Karpas-422 (cell line): ENCODE data around the gene ZFR. TPM values are rescaled to one million over a fixed set of nuclear protein-coding genes. Genes with fewer than 3 reads are reported as not detected.

Experiments
- DNase-seq: peaks from one replicate; pipeline ENCODE4 v3.0.0-alpha.2; 2015
- H2AFZ ChIP-seq: fragments of 200-600 bp; sonication (generic); 2 replicates; pipeline ENCODE4 v1.6.1; 2014; ENCODE audit warnings: antibody characterized with exemption, low read length, mixed read lengths
- H3K27ac ChIP-seq: fragments of 200-600 bp; sonication (generic); 2 replicates; pipeline ENCODE4 v1.5.1; 2014; ENCODE audit warnings: mild to moderate bottlenecking, low read length, moderate library complexity
- H3K27me3 ChIP-seq: fragments of 200-600 bp; sonication (generic); 2 replicates; pipeline ENCODE4 v1.6.1; 2014; ENCODE audit warnings: low read length, mixed read lengths
- H3K36me3 ChIP-seq: fragments of 200-600 bp; sonication (generic); 2 replicates; pipeline ENCODE4 v1.6.1; 2014; ENCODE audit warnings: low read length, mixed read lengths; ENCODE audit not compliant: insufficient read depth
- H3K4me1 ChIP-seq: fragments of 200-600 bp; sonication (generic); 2 replicates; pipeline ENCODE4 v1.6.1; 2014; ENCODE audit warnings: mild to moderate bottlenecking, low read length, mixed read lengths
- H3K4me2 ChIP-seq: fragments of 200-600 bp; sonication (generic); 2 replicates; pipeline ENCODE4 v1.6.1; 2014; ENCODE audit warnings: low read length, low read depth, mild to moderate bottlenecking; ENCODE audit not compliant: poor library complexity, severe bottlenecking
- H3K4me3 ChIP-seq: fragments of 200-600 bp; sonication (generic); 2 replicates; pipeline ENCODE4 v1.5.1; 2014; ENCODE audit warnings: mild to moderate bottlenecking, antibody characterized with exemption, low read length, mixed read lengths
- H3K79me2 ChIP-seq: fragments of 200-600 bp; sonication (generic); 2 replicates; pipeline ENCODE4 v1.6.1; 2014; ENCODE audit warnings: mild to moderate bottlenecking, low read length, mixed read lengths
- H3K9ac ChIP-seq: fragments of 200-600 bp; sonication (generic); 2 replicates; pipeline ENCODE4 v1.6.0; 2014; ENCODE audit warnings: low read length
- H3K9me2 ChIP-seq: fragments of 200-600 bp; sonication (generic), shearing (Covaris generic); replicated peaks from 2 replicates; pipeline ENCODE4 v1.6.0; 2014; ENCODE audit warnings: mild to moderate bottlenecking, low read length, moderate library complexity; ENCODE audit not compliant: insufficient read depth
- H3K9me3 ChIP-seq: fragments of 300-700, 200-600 bp; sonication (generic); 2 replicates; pipeline ENCODE4 v1.6.1; 2014; ENCODE audit warnings: low read length, mixed read lengths
- H4K20me1 ChIP-seq: fragments of 200-600 bp; sonication (generic); 2 replicates; pipeline ENCODE4 v1.6.1; 2014; ENCODE audit warnings: mild to moderate bottlenecking, antibody characterized with exemption, low read length, low read depth; ENCODE audit not compliant: insufficient read depth
- small RNA-seq: library from RNA; depleted of rRNA; stranded (forward); fragments of <200 nt; gene quantifications from one replicate; pipeline ENCODE3, GENCODE V24; 2014
- total RNA-seq: library from RNA; depleted of rRNA; stranded (reverse); fragments of >200 nt; shearing (Covaris generic); gene quantifications from 2 replicates; pipeline ENCODE4 v1.2.3, GENCODE V29; 2014; ENCODE audit warnings: low replicate concordance; rRNA removed

The ZFR gene
- total RNA-seq, 1 experiment from 2014 or later: 87.7 TPM

- H3K27ac ChIP-seq: peak overlapping the region; percentile 100
- peak; percentile 89 for DNase-seq
- peak overlapping the region; percentile 99 for H3K4me2 ChIP-seq
- no peaks in the 10 kb centered on the region for H3K9me2 ChIP-seq
- H3K36me3 ChIP-seq: peaks cover 18% of the 10 kb centered on the region; the same call in 1 of the 2 replicates
- peak overlapping the region; percentile 99 for H3K9ac ChIP-seq
- no peaks in the 10 kb centered on the region for H3K9me3 ChIP-seq
- no peaks in the 10 kb centered on the region for H3K27me3 ChIP-seq
- peaks cover 47% of the 10 kb centered on the region for H3K79me2 ChIP-seq
- peak overlapping the region; percentile 77 for H3K4me3 ChIP-seq
- H3K4me1 ChIP-seq: peaks cover 50% of the 10 kb centered on the region
- no peak overlapping the region for H2AFZ ChIP-seq
- H4K20me1 ChIP-seq: peaks cover 7% of the 10 kb centered on the region; the same call in 1 of the 2 replicates
Measured at GRCh38 chr5:32312197-32312594, 132.3 kb downstream of the ZFR start.

- Histone ChIP-seq H2AFZ (no peak overlapping the region), H3K4me2 (peak overlapping the region; percentile 99), H3K4me1 (peaks cover 56% of the 10 kb centered on the region), H3K36me3 (peaks cover 23% of the 10 kb centered on the region; the same call in 1 of the 2 replicates), H3K4me3 (peak overlapping the region; percentile 77), H3K9me3 (no peaks in the 10 kb centered on the region), H3K27ac (peak overlapping the region; percentile 100), H3K27me3 (no peaks in the 10 kb centered on the region), H4K20me1 (peaks cover 13% of the 10 kb centered on the region; the same call in 1 of the 2 replicates), H3K79me2 (peaks cover 53% of the 10 kb centered on the region), H3K9ac (peak overlapping the region; percentile 99), H3K9me2 (no peaks in the 10 kb centered on the region)
- peak; percentile 97 for DNase-seq
Measured at GRCh38 chr5:32311404-32312196, 132.9 kb downstream of the ZFR start.

GRCh38 chr5:32309761-32310160 lies 134.8 kb downstream of the ZFR start:
- Histone ChIP-seq H3K9me3 (no peaks in the 10 kb centered on the region), H4K20me1 (peaks cover 23% of the 10 kb centered on the region), H3K79me2 (peaks cover 72% of the 10 kb centered on the region), H3K27ac (peak overlapping the region; percentile 100), H3K4me1 (peaks cover 67% of the 10 kb centered on the region), H3K4me3 (peak overlapping the region; percentile 77), H3K27me3 (no peaks in the 10 kb centered on the region), H3K36me3 (peaks cover 29% of the 10 kb centered on the region; the same call in 1 of the 2 replicates), H3K9ac (peak overlapping the region; percentile 65), H2AFZ (no peak overlapping the region), H3K4me2 (peak overlapping the region; percentile 99), H3K9me2 (no peaks in the 10 kb centered on the region)
- DNase-seq: peak; percentile 71

GRCh38 chr5:32308946-32309345 lies 135.6 kb downstream of the ZFR start:
- Histone ChIP-seq H3K9ac (peak overlapping the region; percentile 65), H3K4me3 (peak overlapping the region; percentile 77), H4K20me1 (peaks cover 30% of the 10 kb centered on the region), H3K4me1 (peaks cover 75% of the 10 kb centered on the region), H3K36me3 (peaks cover 29% of the 10 kb centered on the region; the same call in 1 of the 2 replicates), H3K4me2 (peak overlapping the region; percentile 99), H3K79me2 (peaks cover 80% of the 10 kb centered on the region), H3K9me3 (no peaks in the 10 kb centered on the region), H3K9me2 (no peaks in the 10 kb centered on the region), H3K27ac (peak overlapping the region; percentile 100), H2AFZ (no peak overlapping the region), H3K27me3 (no peaks in the 10 kb centered on the region)
- DNase-seq: no peak

GRCh38 chr5:32307769-32308194 lies 136.8 kb downstream of the ZFR start:
- H3K9me2 ChIP-seq: no peaks in the 10 kb centered on the region
- H3K4me3 ChIP-seq: no peak overlapping the region
- peaks cover 29% of the 10 kb centered on the region; the same call in 1 of the 2 replicates for H3K36me3 ChIP-seq
- H2AFZ ChIP-seq: no peak overlapping the region
- H3K79me2 ChIP-seq: peaks cover 92% of the 10 kb centered on the region
- no peak overlapping the region for H3K4me2 ChIP-seq
- peaks cover 84% of the 10 kb centered on the region for H3K4me1 ChIP-seq
- DNase-seq: no peak
- peaks cover 39% of the 10 kb centered on the region for H4K20me1 ChIP-seq
- H3K9me3 ChIP-seq: no peaks in the 10 kb centered on the region
- peak overlapping the region; percentile 100 for H3K27ac ChIP-seq
- no peaks in the 10 kb centered on the region for H3K27me3 ChIP-seq
- no peak overlapping the region for H3K9ac ChIP-seq

GRCh38 chr5:32304622-32305021 lies 139.9 kb downstream of the ZFR start:
- H2AFZ ChIP-seq: no peak overlapping the region
- no peak overlapping the region for H3K4me2 ChIP-seq
- H3K4me3 ChIP-seq: no peak overlapping the region
- H3K9me3 ChIP-seq: no peaks in the 10 kb centered on the region
- peaks cover 29% of the 10 kb centered on the region; the same call in 1 of the 2 replicates for H3K36me3 ChIP-seq
- no peaks in the 10 kb centered on the region for H3K9me2 ChIP-seq
- peaks cover 91% of the 10 kb centered on the region for H3K4me1 ChIP-seq
- DNase-seq: no peak
- no peaks in the 10 kb centered on the region for H3K27me3 ChIP-seq
- no peak overlapping the region for H3K9ac ChIP-seq
- no peak overlapping the region for H3K27ac ChIP-seq
- peaks cover 64% of the 10 kb centered on the region for H4K20me1 ChIP-seq
- peaks cover 100% of the 10 kb centered on the region for H3K79me2 ChIP-seq

Small RNA genes lying within 50 kb of the gene (small RNA-seq; reads per million reads assigned to genes)
- gene MIR579 (0.24 reads per million), gene RNU6-378P (not detected)

Other genes starting within 250 kb of the ZFR start
- gene MTMR12, start 131.8 kb downstream of the ZFR start, total RNA-seq: 63.4 and 126 TPM in 2 replicates
- gene SUB1, start 140.8 kb upstream of the ZFR start, total RNA-seq: 34.0 and 75.0 TPM in 2 replicates